Endothelial cell of umbilical vein (primary cell): ENCODE measurements around the gene DMD.

Experiments
- CTCF ChIP-seq, 2 donors: IDR thresholded peaks; 1 replicate in 1 of 2; 2 replicates in 1 of 2; pipeline ENCODE4 v1.5.1; 2011; ENCODE audit warnings: low read length in 2 of 2, mild to moderate bottlenecking in 2 of 2, moderate library complexity in 2 of 2, control low read depth in 1 of 2, inconsistent platforms in 1 of 2, low read depth in 1 of 2; ENCODE audit not compliant: insufficient read depth in 1 of 2; ENCODE audit errors: extremely low read depth in 1 of 2
- GATA2 ChIP-seq: IDR thresholded peaks from 2 replicates; pipeline ENCODE4 v1.7.0; 2011; ENCODE audit warnings: low read depth, mild to moderate bottlenecking, moderate library complexity, mixed read lengths, low read length; ENCODE audit not compliant: insufficient read length, insufficient read depth
- MAX ChIP-seq: IDR thresholded peaks from 2 replicates; pipeline ENCODE4 v1.6.1; 2011; ENCODE audit not compliant: insufficient read depth, insufficient read length
- MYC ChIP-seq: IDR thresholded peaks from one replicate; pipeline ENCODE4 v1.6.1; 2011; ENCODE audit warnings: mild to moderate bottlenecking, low read depth, low read length
- POLR2A ChIP-seq: IDR thresholded peaks from 2 replicates; pipeline ENCODE4 v1.6.1; 2012; ENCODE audit warnings: low read depth, mild to moderate bottlenecking, control low read depth, low read length

GRCh38 chrX:31704938-31705337, 1506.4 kb downstream of the DMD start:
- TF ChIP-seq MAX (no peak), POLR2A (no peak), CTCF (IDR thresholded peaks at IDR 0.05; ENCODE audit: extremely low read depth in 1 of 2, insufficient read depth in 1 of 2, low read depth in 1 of 2, low read length in 2 of 2) (no peak), GATA2 (no peak), MYC (no peak)
